Small intestine (tissue), 7 donors: Measurements from ENCODE around the gene PRRC2B. TPM values are rescaled to one million over a fixed set of nuclear protein-coding genes. Genes with fewer than 3 reads are reported as not detected.
"Not testable (repeated sequence)": the region's sequence is repeated elsewhere in the genome, so short reads cannot be mapped to it uniquely, and the experiment has no call there.

Experiments
- DNase-seq, 2 donors: peaks; one replicate each; pipeline versions ENCODE4 v3.0.0 to v3.0.0-alpha.2; 2013
- FAIRE-seq: peaks from 2 replicates; lab custom pipeline; 2012; peaks lifted over from hg19 to GRCh38; lab: Jason Lieb, UNC
- H3K27ac ChIP-seq, 3 donors: one replicate each; pipeline ENCODE4 v1.5.1; 2013; ENCODE audit warnings: low read length in 2 of 3, mild to moderate bottlenecking in 2 of 3, control low read depth in 1 of 3, inconsistent platforms in 1 of 3, low read depth in 1 of 3, moderate library complexity in 1 of 3
- H3K27me3 ChIP-seq, 3 donors: one replicate each; pipeline ENCODE4 v1.6.1; 2013; ENCODE audit warnings: low read length in 3 of 3, inconsistent platforms in 1 of 3; ENCODE audit not compliant: control insufficient read depth in 3 of 3, insufficient read depth in 3 of 3
- H3K36me3 ChIP-seq, 3 donors: one replicate each; pipeline ENCODE4 v1.6.1; 2013; ENCODE audit warnings: low read length in 3 of 3, inconsistent platforms in 1 of 3, low read depth in 1 of 3, mild to moderate bottlenecking in 1 of 3, moderate library complexity in 1 of 3; ENCODE audit not compliant: control insufficient read depth in 3 of 3, insufficient read depth in 2 of 3
- H3K4me1 ChIP-seq, 3 donors: one replicate each; pipeline ENCODE4 v1.6.1; 2013; ENCODE audit warnings: low read length in 2 of 3, inconsistent platforms in 1 of 3, low read depth in 1 of 3, mild to moderate bottlenecking in 1 of 3, moderate library complexity in 1 of 3; ENCODE audit not compliant: control insufficient read depth in 3 of 3, insufficient read depth in 2 of 3
- H3K4me3 ChIP-seq, 3 donors: one replicate each; pipeline ENCODE4 v1.5.1; 2013; ENCODE audit warnings: low read length in 3 of 3, control low read depth in 1 of 3, inconsistent platforms in 1 of 3, low read depth in 1 of 3, mild to moderate bottlenecking in 1 of 3, moderate library complexity in 1 of 3
- H3K9me3 ChIP-seq, 2 donors: one replicate each; pipeline ENCODE4 v1.6.1; 2013; ENCODE audit warnings: low read depth in 1 of 2, low read length in 1 of 2; ENCODE audit not compliant: control insufficient read depth in 2 of 2, insufficient read depth in 1 of 2
- WGBS, 3 donors: extraction: QIAGEN DNeasy Blood & Tissue Kit; methylation state at CpG; one replicate each; pipeline ENCODE4 v1.1.7; 2013; 5-methylcytosine and 5-hydroxymethylcytosine counted together
- polyA plus RNA-seq, 4 donors: library from polyadenylated mRNA; stranded (reverse) in 3 of 4; unstranded in 1 of 4; fragments of 200-250 nt in 3 of 4; fragments of 120-200 nt in 1 of 4; gene quantifications; one replicate each; pipeline versions ENCODE4 v1.2.1 to v1.2.3, GENCODE V29; 2013
- donor health status: healthy with polysubstance abuse.
- donor health status: control.
- donor health status: control.
- donor health status: Bipolar disorder and iron deficiency.
- donor health status: healthy.

Gene PRRC2B
- polyA plus RNA-seq, 4 donors = 18.9 to 138 (median 40.7) TPM

DNA sequence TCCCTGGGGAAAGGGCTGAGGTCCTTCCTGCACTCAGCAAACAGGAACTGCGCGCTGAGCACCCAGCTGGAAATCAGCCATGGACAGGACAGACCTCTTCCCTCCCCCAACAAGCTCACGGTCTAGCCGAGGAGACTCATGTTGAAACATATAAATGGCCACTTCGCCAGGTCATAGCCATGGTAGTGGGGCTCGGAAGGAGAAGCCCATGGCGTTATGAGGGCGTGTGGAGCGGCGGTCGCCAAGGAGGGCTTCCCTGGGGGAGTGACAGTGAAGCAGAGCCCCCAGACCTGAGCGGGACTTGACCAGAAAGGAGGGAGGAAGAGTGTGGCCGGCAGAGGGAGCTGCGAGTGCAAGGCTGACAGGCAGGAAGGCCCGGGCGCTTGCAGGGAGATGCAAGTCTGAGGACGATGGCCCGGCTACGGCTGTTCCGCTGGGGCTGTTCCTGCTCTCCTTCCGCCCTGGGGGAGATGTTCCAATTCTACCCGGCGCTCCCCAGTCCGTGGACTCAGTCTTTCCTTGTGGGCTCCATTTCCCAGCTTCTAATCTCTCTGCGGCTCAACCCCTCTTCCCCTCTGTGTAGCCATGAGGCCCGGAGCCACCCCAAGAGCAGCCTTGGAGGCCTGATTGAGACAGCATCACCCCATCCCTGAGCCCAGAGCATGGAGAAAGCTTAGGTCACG is 43.9 kb upstream of the PRRC2B start:
- peak; percentile 79 to 89 for DNase-seq
- peak overlapping the region in 1 of 3 donors; percentile 8 for H3K27ac ChIP-seq
- no peak for FAIRE-seq
- H3K36me3 ChIP-seq = no peaks in the 10 kb centered on the region
- peak overlapping the region in 1 of 3 donors; percentile 11 for H3K4me3 ChIP-seq
- no peaks in the 10 kb centered on the region for H3K27me3 ChIP-seq
- no peaks in the 10 kb centered on the region for H3K4me1 ChIP-seq
- WGBS, 3 donors = 5 to 13% (median 7%) methylated on average over 25 to 27 of the region's 27 CpGs
- H3K9me3 ChIP-seq = peaks cover 0 to 2% of the 10 kb centered on the region in 2 donors

DNA sequence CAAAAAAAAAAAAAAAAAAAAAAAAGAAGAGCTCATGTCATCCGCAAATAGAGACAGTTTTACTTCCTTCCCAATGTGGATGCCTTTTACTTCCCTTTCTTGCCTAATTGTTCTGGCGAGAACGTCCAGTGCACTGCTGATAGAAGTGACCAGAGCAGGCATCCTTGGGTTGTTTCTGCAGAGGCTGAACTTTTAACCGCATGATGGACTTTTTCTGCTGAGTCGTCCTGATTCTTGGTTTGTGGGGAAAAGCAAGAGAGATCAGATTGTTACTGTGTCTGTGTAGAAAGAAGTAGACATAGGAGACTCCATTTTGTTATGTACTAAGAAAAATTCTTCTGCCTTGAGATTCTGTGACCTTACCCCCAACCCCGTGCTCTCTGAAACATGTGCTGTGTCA is 37.4 kb upstream of the PRRC2B start:
- not testable (repeated sequence) for FAIRE-seq, DNase-seq
- 53 to 79% (median 67%) methylated on average over 5 of the region's 6 CpGs for WGBS, 3 donors

DNA sequence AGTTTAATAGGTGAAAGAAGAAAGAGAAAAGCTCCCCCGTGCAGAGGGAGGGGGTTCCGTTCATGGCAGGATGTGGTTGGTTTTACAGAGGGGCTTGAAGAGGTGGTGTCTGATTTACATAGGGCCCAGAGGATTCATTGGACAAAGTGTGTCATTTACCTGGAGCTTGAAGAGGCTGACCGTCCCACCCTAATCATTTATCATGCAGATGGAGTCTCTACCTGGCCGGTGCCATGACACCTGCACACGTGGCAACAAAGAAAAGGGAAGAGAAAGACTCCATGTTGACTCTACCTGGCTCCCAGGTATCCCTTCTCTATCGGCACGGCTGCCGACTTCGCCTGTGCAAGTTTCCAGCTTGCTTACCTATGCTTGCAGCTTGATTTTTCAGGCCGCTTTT is 35.3 kb upstream of the PRRC2B start:
- DNase-seq (no peak), FAIRE-seq (no peak)
- H3K4me3 ChIP-seq = no peak overlapping the region
- WGBS, 3 donors = 64 to 80% (median 73%) methylated on average over 10 of the region's 10 CpGs
- peaks cover 0 to 15% (median 3%) of the 10 kb centered on the region in 3 donors for H3K4me1 ChIP-seq
- no peaks in the 10 kb centered on the region for H3K9me3 ChIP-seq
- H3K27me3 ChIP-seq = no peaks in the 10 kb centered on the region
- H3K27ac ChIP-seq = no peak overlapping the region
- H3K36me3 ChIP-seq = no peaks in the 10 kb centered on the region

More for the DNA sequence above, 37.4 kb upstream of the PRRC2B start:
- not testable (repeated sequence) for H3K9me3 ChIP-seq, H3K27me3 ChIP-seq, H3K36me3 ChIP-seq, H3K4me3 ChIP-seq, H3K27ac ChIP-seq
- peaks cover 0 to 12% (median under 1%) of the 10 kb centered on the region in 3 donors for H3K4me1 ChIP-seq

DNA sequence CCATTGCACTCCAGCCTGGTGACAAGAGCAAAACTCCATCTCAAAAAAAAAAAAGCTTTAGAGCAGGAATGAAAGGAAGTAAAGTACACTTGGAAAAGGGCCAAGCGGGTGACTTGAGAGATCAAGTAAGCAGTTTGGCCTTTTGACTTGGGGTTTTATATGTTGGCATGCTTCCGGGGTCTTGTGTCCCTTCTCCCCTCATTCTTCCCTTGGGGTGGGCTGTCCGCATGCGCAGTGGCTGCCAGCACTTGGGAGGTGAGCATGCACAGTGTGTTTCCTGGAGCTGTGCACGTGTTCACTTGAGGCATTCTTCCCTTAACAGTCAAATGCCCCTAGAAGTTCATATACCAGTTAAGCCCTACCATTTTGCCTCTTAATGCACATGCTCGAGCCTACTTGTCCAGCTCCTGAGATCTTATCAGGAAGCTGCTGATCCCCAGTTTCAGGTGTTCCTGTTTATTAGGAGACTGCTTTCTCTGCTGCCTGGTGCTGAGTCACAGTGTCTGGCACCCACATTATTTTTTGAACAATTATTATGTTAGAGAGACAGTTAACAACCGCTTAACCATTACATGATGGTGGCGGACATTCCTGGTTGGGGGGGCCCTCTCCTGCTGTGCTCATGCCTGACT is 32.6 kb upstream of the PRRC2B start:
- Histone ChIP-seq H3K4me3 (no peak overlapping the region), H3K27me3 (no peaks in the 10 kb centered on the region), H3K4me1 (peaks cover 0 to 15% (median 3%) of the 10 kb centered on the region in 3 donors), H3K9me3 (no peaks in the 10 kb centered on the region), H3K27ac (peak overlapping the region in 2 of 3 donors; percentile 57 to 62), H3K36me3 (no peaks in the 10 kb centered on the region)
- no peak for FAIRE-seq
- 8 to 29% (median 27%) methylated on average over 8 of the region's 8 CpGs for WGBS, 3 donors
- DNase-seq = peak; percentile 91 to 92

DNA sequence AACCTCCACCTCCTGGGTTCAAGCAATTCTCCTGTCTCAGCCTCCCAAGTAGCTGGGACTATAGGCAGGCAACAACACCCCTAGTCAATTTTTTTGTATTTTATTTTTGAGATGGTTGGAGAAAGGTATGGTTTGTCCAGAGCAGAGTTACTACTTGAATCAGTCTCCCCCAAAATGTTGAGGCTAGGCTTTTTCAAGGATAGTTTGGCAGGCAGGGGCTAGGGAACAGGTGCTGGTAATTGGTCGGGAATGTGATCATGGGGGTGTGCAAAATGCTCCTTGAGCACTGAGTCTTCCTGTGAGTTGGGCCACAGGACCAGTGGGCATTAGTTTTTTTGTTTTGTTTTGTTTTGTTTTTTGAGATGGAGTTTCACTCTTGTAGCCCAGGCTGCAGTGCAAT is 28.3 kb upstream of the PRRC2B start:
- Histone ChIP-seq H3K9me3 (no peaks in the 10 kb centered on the region), H3K36me3 (no peaks in the 10 kb centered on the region), H3K4me3 (no peak overlapping the region), H3K27me3 (no peaks in the 10 kb centered on the region), H3K27ac (no peak overlapping the region), H3K4me1 (peaks cover 0 to 11% (median 3%) of the 10 kb centered on the region in 3 donors)
- DNase-seq = no peak
- no peak for FAIRE-seq
- WGBS, 3 donors = 85 to 100% (median 85%) methylated on average over 1 of the region's 1 CpG

DNA sequence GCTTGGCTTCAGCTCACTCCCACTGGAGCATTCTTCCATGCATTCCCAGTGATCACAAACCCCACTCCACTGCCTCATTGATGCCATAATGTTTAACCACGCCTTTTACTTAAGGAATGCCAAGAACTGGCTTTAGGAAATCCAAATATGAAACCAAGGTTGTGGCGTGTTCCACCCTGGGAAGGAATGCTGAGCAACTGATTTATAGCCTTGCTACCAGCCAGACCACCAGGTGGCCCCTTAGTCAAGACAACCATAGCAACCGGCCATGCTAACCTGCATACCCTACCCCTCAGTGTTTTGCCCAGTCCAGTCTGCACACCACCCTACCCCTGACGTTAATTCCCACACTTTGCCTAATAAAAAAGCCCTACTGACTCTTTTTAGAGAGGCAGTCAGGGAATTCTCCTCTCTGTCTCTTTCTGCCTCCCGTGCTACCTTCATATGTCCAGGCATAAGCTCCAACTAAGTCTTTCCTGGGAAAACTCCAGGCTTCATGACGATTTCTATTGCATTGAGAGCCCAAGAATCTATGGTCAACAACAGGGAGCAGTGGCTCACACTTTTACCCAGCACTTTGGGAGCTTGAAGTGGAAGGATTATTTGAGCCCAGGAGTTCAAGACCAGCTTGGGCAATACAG is 27.0 kb upstream of the PRRC2B start:
- DNase-seq = peak in 1 of 2 donors; percentile 66
- no peaks in the 10 kb centered on the region for H3K4me1 ChIP-seq
- H3K9me3 ChIP-seq = no peaks in the 10 kb centered on the region
- H3K27me3 ChIP-seq = no peaks in the 10 kb centered on the region
- no peaks in the 10 kb centered on the region for H3K36me3 ChIP-seq
- FAIRE-seq = no peak
- peak overlapping the region in 1 of 3 donors; percentile 34 for H3K27ac ChIP-seq
- WGBS, 3 donors = 26 to 40% (median 34%) methylated on average over 6 of the region's 6 CpGs
- no peak overlapping the region for H3K4me3 ChIP-seq

DNA sequence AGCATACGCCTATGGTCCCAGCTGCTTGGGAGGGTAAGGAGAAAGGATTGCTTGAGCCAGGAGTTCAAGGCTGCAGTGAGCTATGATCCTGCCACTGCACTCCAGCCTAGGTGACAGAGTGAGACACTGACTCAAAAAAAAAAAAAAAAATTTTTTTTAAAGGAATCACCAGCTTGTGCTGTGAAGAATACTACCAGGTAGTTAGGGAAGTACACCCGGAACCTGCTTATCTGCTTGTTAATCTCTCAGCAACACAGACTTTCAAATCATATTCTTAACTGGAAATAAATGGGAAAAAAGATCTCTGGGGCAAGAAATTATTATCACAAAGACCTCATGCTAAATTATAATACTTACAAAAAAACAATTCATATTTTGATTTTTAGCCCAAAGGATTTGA is 26.4 kb upstream of the PRRC2B start:
- DNase-seq (no peak), FAIRE-seq (no peak)
- no peak overlapping the region for H3K4me3 ChIP-seq
- no peaks in the 10 kb centered on the region for H3K9me3 ChIP-seq
- H3K27me3 ChIP-seq = no peaks in the 10 kb centered on the region
- H3K4me1 ChIP-seq = peaks cover under 1 to 1% (median under 1%) of the 10 kb centered on the region in 3 donors
- WGBS, 3 donors = 76 to 83% (median 78%) methylated on average over 2 of the region's 2 CpGs
- no peaks in the 10 kb centered on the region for H3K36me3 ChIP-seq
- H3K27ac ChIP-seq = no peak overlapping the region

DNA sequence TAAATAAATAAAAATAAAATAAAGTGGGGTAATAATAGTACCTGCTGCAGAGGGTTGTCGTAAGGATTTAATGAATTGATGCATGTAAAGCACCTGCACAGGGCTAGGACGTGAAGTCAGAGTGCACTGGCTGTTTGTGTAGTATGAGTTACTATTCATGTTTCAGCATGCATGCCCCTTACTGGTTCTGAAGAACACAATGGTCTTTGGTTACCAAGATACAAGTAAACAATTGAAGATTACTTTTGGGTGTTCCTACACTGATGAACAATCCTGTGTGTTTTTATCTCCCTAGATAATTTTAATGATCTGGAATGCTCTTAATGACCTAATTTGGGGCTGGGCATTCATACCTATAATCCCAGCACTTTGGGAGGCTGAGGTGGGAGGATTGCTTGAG is 23.2 kb upstream of the PRRC2B start:
- WGBS, 3 donors = 48 to 71% (median 68%) methylated on average over 2 of the region's 2 CpGs
- H3K4me1 ChIP-seq = peaks cover 2 to 4% (median 2%) of the 10 kb centered on the region in 3 donors
- DNase-seq (peak in 1 of 2 donors; percentile 22), FAIRE-seq (no peak)
- no peak overlapping the region for H3K27ac ChIP-seq
- no peaks in the 10 kb centered on the region for H3K9me3 ChIP-seq
- H3K4me3 ChIP-seq = no peak overlapping the region
- no peaks in the 10 kb centered on the region for H3K36me3 ChIP-seq
- no peaks in the 10 kb centered on the region for H3K27me3 ChIP-seq
